Caco-2 (cell line): ENCODE results near the gene GAN. TPM values are rescaled to one million over a fixed set of nuclear protein-coding genes. Genes with fewer than 3 reads are reported as not detected.

Source experiments
- BruUV-seq: library from RNA; stranded (reverse); fragments of 400-500 nt; replicated peaks from 2 replicates; lab custom pipeline; 2021; lab: Mats Ljungman, UMichigan
- CTCF ChIA-PET: fragments of 300-600 bp; sonication (Branson Sonifier 250); formaldehyde crosslinking; loops from one replicate; lab custom pipeline; 2022; ENCODE audit warnings: antibody characterized with exemption; lab: Charles Lee
- POLR2A ChIA-PET: fragments of 300-600 bp; sonication (Branson Sonifier 250); formaldehyde crosslinking; loops from one replicate; lab custom pipeline; 2022; ENCODE audit warnings: antibody characterized with exemption; lab: Charles Lee
- DNase-seq, 2 experiments: peaks; one replicate each; pipeline versions ENCODE4 v3.0.0 to v3.0.0-alpha.2; 2020 to 2022
- H3K27me3 ChIP-seq: replicated peaks from 2 replicates; pipeline ENCODE4 v1.6.0; 2011; ENCODE audit warnings: low read length; ENCODE audit not compliant: control insufficient read depth, insufficient read depth
- H3K36me3 ChIP-seq: 2 replicates; pipeline ENCODE4 v1.5.1; 2011; ENCODE audit warnings: low read length; ENCODE audit not compliant: control insufficient read depth, insufficient read depth
- H3K4me1 ChIP-seq: fragments of 250-450 bp; sonication (Bioruptor Pico); 2 replicates; pipeline ENCODE4 v1.5.1; 2020; ENCODE audit warnings: mild to moderate bottlenecking
- H3K4me3 ChIP-seq: 2 replicates; pipeline ENCODE4 v1.5.1; 2011; ENCODE audit warnings: low read depth, mild to moderate bottlenecking, control low read depth, low read length
- H3K9me3 ChIP-seq: fragments of 250-450 bp; sonication (Bioruptor Pico); 2 replicates; pipeline ENCODE4 v1.5.1; 2020; ENCODE audit warnings: mild to moderate bottlenecking, moderate library complexity
- H3K27ac Mint-ChIP-seq: one replicate; pipeline ENCODE4 v1.8.0; 2022; ENCODE audit warnings: mixed read lengths; ENCODE audit not compliant: unreplicated experiment
- H3K27me3 Mint-ChIP-seq: one replicate; pipeline ENCODE4 v1.8.0; 2022; ENCODE audit warnings: mixed read lengths; ENCODE audit not compliant: insufficient read depth, unreplicated experiment
- H3K36me3 Mint-ChIP-seq: one replicate; pipeline ENCODE4 v1.8.0; 2022; ENCODE audit warnings: mild to moderate bottlenecking, mixed read lengths; ENCODE audit not compliant: insufficient read depth, unreplicated experiment
- H3K4me1 Mint-ChIP-seq: one replicate; pipeline ENCODE4 v1.8.0; 2022; ENCODE audit warnings: low read depth, mixed read lengths; ENCODE audit not compliant: unreplicated experiment
- H3K4me3 Mint-ChIP-seq: one replicate; pipeline ENCODE4 v1.8.0; 2022; ENCODE audit warnings: mild to moderate bottlenecking, moderate library complexity, mixed read lengths; ENCODE audit not compliant: unreplicated experiment
- H3K9me3 Mint-ChIP-seq: one replicate; pipeline ENCODE4 v1.8.0; 2022; ENCODE audit warnings: mixed read lengths; ENCODE audit not compliant: unreplicated experiment
- intact Hi-C: fragments of 100-400 bp; cut with micrococcal nuclease; formaldehyde crosslinking; loops from one replicate; pipeline ENCODE4 v1.10.0; 2022; ENCODE audit not compliant: unreplicated experiment
- total RNA-seq: library from RNA; stranded (reverse); gene quantifications from 2 replicates; pipeline ENCODE4 v1.2.3, GENCODE V29; 2022
- TF ChIP-seq, protein P1 (sequence below), 2 experiments: fragments of 200-600 bp in 1 of 2; IDR thresholded peaks; 1 replicate in 1 of 2; 2 replicates in 1 of 2; pipeline versions ENCODE4 v1.5.1 to v1.8.0; 2011 to 2022; ENCODE audit warnings: antibody characterized with exemption in 1 of 2, control low read depth in 1 of 2, inconsistent platforms in 1 of 2, low read depth in 1 of 2, low read length in 1 of 2, mild to moderate bottlenecking in 1 of 2, moderate library complexity in 1 of 2; ENCODE audit not compliant: insufficient read depth in 1 of 2, severe bottlenecking in 1 of 2, unreplicated experiment in 1 of 2

GAN gene
- total RNA-seq, 1 experiment from 2014 or later = 29.3 TPM

DNA sequence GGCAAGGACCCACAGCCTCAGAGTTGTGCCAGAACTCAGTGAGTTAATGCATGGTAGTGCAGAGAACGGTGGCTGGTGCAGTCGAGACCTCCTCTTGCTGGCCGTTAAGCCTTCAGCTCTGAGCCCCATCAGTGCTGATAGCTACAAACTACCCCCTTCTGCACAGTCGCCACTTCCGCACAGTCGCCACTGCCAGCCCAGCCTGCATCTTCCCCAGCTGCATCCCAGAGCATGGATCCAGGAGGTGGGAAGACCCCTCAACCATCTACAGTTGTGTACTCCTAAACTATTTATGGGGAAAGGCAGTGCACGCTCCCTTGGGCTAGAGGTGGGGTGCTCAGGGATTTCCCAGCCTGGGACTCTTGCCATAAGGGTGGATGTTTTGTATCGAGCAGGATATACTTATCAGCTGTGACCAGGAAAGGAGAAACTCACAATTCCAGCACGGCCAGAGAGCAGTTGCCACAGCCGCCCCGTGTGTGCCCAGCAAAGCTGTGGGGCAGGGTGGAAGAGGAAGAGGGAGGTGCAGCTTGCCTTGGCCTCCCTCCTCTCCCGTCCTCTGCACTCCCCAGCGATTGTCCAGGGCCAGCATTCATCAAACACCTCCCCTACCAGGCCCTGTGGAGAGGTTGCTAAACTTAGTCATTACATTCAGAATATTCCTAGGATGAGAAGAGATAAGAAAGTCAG is 80.3 kb downstream of the GAN start:
- CTCF ChIA-PET = interaction anchor here (0.6 kb wide), 2 partner anchors 9 to 68 kb away, joined by 3 read pairs; no protein-coding TSS in a partner anchor

GRCh38 chr16:81397058-81397878 is 82.5 kb downstream of the GAN start:
- Histone ChIP-seq H3K27me3 (no peaks in the 10 kb centered on the region), H3K36me3 (no peaks in the 10 kb centered on the region), H3K4me3 (no peak overlapping the region), H3K4me1 (no peaks in the 10 kb centered on the region), H3K9me3 (peaks cover 8% of the 10 kb centered on the region; the same call in 1 of the 2 replicates)
- H3K9me3 Mint-ChIP-seq = peaks cover 19% of the 10 kb centered on the region
- H3K27me3 Mint-ChIP-seq = no peaks in the 10 kb centered on the region
- no peak overlapping the region for H3K4me3 Mint-ChIP-seq
- no peak overlapping the region for H3K27ac Mint-ChIP-seq
- ChIA-PET CTCF (no interaction called here), POLR2A (no interaction called here)
- no peaks in the 10 kb centered on the region for H3K4me1 Mint-ChIP-seq
- TF ChIP-seq, protein P1, sequence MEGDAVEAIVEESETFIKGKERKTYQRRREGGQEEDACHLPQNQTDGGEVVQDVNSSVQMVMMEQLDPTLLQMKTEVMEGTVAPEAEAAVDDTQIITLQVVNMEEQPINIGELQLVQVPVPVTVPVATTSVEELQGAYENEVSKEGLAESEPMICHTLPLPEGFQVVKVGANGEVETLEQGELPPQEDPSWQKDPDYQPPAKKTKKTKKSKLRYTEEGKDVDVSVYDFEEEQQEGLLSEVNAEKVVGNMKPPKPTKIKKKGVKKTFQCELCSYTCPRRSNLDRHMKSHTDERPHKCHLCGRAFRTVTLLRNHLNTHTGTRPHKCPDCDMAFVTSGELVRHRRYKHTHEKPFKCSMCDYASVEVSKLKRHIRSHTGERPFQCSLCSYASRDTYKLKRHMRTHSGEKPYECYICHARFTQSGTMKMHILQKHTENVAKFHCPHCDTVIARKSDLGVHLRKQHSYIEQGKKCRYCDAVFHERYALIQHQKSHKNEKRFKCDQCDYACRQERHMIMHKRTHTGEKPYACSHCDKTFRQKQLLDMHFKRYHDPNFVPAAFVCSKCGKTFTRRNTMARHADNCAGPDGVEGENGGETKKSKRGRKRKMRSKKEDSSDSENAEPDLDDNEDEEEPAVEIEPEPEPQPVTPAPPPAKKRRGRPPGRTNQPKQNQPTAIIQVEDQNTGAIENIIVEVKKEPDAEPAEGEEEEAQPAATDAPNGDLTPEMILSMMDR (IDR thresholded peaks at IDR 0.05; ENCODE audit: insufficient read depth in 1 of 2, low read depth in 1 of 2, low read length in 1 of 2, severe bottlenecking in 1 of 2, unreplicated experiment in 1 of 2) = no peak
- peaks cover 13% of the 10 kb centered on the region for H3K36me3 Mint-ChIP-seq
- intact Hi-C loops = no loop called here
- no TSS peak for BruUV-seq
- no peak for DNase-seq

More for the DNA sequence above, 80.3 kb downstream of the GAN start:
- no peak overlapping the region for H3K4me3 Mint-ChIP-seq
- H3K36me3 ChIP-seq = no peaks in the 10 kb centered on the region; the same call in 1 of the 2 replicates
- H3K27ac Mint-ChIP-seq = no peak overlapping the region
- no peaks in the 10 kb centered on the region for H3K27me3 ChIP-seq
- H3K4me3 ChIP-seq = no peak overlapping the region
- H3K9me3 ChIP-seq = peaks cover 7% of the 10 kb centered on the region; the same call in 1 of the 2 replicates
- POLR2A ChIA-PET = no interaction called here
- no peak for DNase-seq
- H3K27me3 Mint-ChIP-seq = no peaks in the 10 kb centered on the region
- intact Hi-C loops = no loop called here
- BruUV-seq = no TSS peak
- TF ChIP-seq, protein P1 (IDR thresholded peaks at IDR 0.05; ENCODE audit: insufficient read depth in 1 of 2, low read depth in 1 of 2, low read length in 1 of 2, severe bottlenecking in 1 of 2, unreplicated experiment in 1 of 2) = no peak
- H3K36me3 Mint-ChIP-seq = peaks cover 20% of the 10 kb centered on the region
- no peaks in the 10 kb centered on the region for H3K4me1 Mint-ChIP-seq
- no peaks in the 10 kb centered on the region for H3K4me1 ChIP-seq
- peaks cover 14% of the 10 kb centered on the region for H3K9me3 Mint-ChIP-seq

DNA sequence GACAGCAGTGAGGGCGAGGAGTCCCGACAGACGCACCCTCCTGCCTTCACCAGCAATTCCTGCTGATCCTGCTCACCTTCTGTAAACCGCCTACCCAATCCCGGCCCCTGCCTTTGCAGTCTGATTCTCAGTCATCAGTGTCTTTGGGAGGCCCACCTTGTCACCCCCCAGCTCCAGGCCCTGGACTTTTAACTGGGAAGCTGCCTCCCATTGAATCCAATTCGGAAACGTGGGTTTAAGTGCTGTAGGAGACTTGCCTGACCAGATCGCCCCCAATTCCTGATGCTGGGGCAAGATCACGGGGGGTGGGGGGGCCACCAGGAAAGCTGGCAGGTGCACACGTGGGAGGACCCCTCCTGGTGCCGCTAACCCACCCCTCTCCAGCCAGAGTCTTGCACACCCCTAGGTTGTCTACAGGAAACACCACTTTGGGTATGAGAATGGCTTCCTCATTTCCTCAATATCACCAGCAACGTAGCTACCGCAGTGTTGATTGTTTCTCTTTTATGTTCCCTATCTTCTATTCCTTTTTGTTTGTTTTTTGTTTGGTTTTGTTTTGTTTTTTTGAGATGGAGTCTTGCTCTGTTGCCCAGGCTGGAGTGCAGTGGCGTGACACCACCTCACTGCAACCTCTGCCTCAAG is 83.2 kb downstream of the GAN start:
- ChIA-PET CTCF (no interaction called here), POLR2A (no interaction called here)
- Mint-ChIP-seq H3K9me3 (peaks cover 19% of the 10 kb centered on the region), H3K27ac (no peak overlapping the region), H3K4me3 (no peak overlapping the region), H3K27me3 (no peaks in the 10 kb centered on the region), H3K4me1 (no peaks in the 10 kb centered on the region), H3K36me3 (peaks cover 13% of the 10 kb centered on the region)
- BruUV-seq = no TSS peak
- Histone ChIP-seq H3K4me1 (no peaks in the 10 kb centered on the region), H3K4me3 (no peak overlapping the region), H3K9me3 (peaks cover 8% of the 10 kb centered on the region; the same call in 1 of the 2 replicates), H3K27me3 (no peaks in the 10 kb centered on the region), H3K36me3 (no peaks in the 10 kb centered on the region)
- TF ChIP-seq, protein P1 (IDR thresholded peaks at IDR 0.05; ENCODE audit: insufficient read depth in 1 of 2, low read depth in 1 of 2, low read length in 1 of 2, severe bottlenecking in 1 of 2, unreplicated experiment in 1 of 2) = no peak
- DNase-seq = no peak
- intact Hi-C loops = no loop called here
